ENCODE measurements around the gene LNX1. TPM values are rescaled to one million over a fixed set of nuclear protein-coding genes. Genes with fewer than 3 reads are reported as not detected.

Gene LNX1
- total RNA-seq, 1 donor from 2014 or later = 9.1 TPM

DNA sequence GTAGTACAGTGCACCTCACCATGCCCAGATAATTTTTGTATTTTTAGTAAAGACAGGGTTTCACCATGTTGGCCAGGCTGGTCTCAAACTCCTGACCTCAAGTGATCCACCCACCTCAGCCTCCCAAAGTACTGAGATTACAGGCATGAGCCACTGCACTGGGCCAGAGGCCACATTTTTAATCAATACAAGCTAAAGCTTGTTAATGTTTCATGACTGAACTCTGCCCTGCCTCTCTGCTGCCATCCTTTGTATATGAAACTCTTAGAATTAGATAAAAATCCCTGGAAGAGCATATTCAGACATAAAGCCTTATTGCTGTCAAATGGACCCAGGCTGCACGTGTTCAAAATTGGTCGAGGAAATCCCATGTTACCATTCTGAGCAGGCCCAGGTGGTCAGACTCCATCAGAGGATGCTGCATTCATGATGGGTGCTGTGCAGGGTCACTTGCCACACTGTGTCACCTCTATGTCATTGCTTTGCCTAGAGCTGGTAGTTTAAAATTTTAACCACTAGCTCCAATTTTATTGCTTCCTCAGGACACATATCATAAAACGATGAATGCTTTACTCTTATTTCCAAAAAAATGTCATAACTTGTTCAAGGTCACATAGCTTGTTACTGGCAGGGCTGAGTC lies 45.2 kb downstream of the LNX1 start:
- intact Hi-C loops (cut with micrococcal nuclease) = no loop called here
- ATAC-seq (no peak), DNase-seq (no peak)

GRCh38 chr4:53545273-53545672 lies 46.0 kb downstream of the LNX1 start:
- DNase-seq (no peak), ATAC-seq (no peak)
- intact Hi-C loops (cut with micrococcal nuclease) = no loop called here

GRCh38 chr4:53543561-53543960 lies 47.7 kb downstream of the LNX1 start:
- DNase-seq (no peak), ATAC-seq (no peak)
- intact Hi-C loops (cut with micrococcal nuclease) = no loop called here

GRCh38 chr4:53541577-53542206 lies 49.6 kb downstream of the LNX1 start:
- DNase-seq (no peak), ATAC-seq (peak; percentile 83)
- intact Hi-C loops (cut with micrococcal nuclease) = no loop called here

DNA sequence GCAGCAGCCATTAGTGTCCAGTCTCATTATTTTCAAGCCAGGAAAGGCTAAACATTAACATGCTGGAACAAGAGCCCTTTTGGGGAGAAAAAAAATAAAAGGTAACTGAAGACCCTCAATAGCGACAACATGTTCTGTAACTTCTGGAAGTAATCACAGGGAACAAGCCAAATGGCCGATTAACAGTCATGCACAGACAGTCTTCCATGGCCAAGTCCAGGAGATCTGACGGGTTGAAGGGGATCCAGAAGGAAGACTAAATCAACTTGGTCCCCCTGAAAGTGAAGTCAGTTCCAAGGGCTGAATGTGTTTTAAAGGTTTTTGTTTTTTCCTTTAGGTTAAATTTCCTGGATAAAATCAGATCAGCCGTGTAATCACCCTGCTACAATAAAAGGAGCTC lies 52.5 kb downstream of the LNX1 start:
- intact Hi-C loops (cut with micrococcal nuclease) = no loop called here
- ATAC-seq = no peak
- no peak for DNase-seq

GRCh38 chr4:53537606-53538005 lies 53.7 kb downstream of the LNX1 start:
- DNase-seq = no peak
- ATAC-seq = peak; percentile 27
- intact Hi-C loops (cut with micrococcal nuclease) = no loop called here

DNA sequence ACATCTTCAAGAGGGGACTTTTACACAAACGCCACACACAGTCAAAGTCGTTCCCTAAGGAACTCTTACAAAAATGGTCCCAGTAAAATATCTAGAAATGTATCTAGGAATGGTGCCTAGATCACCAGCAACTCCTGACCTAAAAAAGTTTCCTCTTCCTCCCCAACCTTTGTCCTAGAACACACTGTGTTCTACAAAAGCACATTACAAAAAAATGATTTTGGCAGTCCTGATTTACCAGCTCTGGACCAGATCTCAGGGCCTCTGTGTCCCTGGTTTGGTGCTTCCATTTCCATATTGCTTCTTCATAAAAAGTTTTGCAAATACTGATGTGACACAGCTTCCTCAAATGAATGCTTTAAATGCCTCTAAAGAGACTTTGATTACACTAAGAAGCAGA lies 55.0 kb downstream of the LNX1 start:
- intact Hi-C loops (cut with micrococcal nuclease) = no loop called here
- ATAC-seq (peak; percentile 19), DNase-seq (no peak)

DNA sequence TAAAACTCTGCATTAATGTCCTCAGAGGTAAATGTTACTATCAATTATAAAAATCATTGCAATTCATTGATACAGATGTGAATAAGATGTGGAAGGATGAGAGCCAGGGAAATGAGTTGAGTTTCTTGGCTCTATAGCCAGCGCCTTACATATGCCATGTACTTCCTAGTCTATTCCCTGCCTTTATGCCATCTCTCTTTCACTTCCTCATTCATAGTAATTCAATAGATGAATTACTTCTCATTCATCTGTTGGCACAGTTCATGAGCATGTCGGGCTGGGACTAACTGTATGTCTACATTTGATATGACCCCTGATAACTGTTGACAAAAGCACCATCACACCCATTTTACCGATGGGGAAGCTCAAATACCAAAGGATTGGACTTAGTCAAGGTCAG lies 55.7 kb downstream of the LNX1 start:
- DNase-seq (no peak), ATAC-seq (no peak)
- intact Hi-C loops (cut with micrococcal nuclease) = no loop called here

DNA sequence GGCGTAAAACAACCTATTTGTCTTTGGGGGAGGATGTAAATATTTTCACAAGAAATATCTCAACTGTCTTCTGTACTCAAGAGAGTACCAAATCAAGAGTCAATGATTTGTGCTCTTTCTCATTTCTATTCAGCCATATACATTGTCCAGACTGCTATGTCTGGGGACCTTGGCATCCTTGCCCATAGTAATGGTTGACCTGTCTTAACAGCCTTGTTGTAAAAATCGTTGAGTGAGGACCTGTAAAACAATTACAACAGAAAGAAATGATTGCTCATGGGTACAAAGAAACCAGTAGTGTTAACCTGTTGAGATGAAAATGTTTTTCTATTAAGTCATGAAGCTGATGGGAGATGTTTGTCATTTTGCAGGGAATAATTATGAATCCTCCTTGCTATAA lies 56.6 kb downstream of the LNX1 start:
- DNase-seq (no peak), ATAC-seq (no peak)
- intact Hi-C loops (cut with micrococcal nuclease) = no loop called here

GRCh38 chr4:53532521-53532920 lies 58.8 kb downstream of the LNX1 start:
- DNase-seq = no peak
- intact Hi-C loops (cut with micrococcal nuclease) = no loop called here
- ATAC-seq = no peak

DNA sequence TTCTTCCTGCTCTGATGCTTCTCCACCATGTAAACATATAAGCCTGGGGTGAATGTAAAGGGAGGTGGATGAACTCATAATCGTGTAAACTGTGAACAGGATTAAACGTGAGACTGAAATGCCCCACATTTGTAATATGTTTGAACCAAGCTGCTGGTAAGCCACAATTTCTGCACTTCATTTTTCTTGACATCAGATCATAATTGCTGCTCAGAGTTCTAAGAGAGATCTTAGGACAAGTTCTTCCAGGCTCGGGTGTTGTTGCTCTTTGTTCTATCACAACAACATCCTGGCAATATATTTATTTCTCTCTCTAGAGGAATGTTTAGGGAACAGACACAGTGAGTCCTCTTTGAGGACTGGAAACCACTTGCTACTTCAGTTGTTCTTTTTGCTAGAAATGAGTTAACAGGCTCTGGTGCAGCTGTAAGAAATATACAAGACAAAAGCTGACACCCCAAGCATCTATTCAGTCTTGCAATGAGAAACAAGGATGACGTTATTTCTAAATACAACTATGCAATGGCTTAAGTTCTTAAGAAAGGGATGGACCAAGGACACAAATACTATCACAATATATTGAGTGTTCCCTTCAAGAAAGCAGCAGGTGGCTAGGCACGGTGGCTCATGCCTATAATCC lies 59.6 kb downstream of the LNX1 start:
- no peak for DNase-seq
- ATAC-seq = no peak
- intact Hi-C loops (cut with micrococcal nuclease) = no loop called here

GRCh38 chr4:53529025-53529424 lies 62.3 kb downstream of the LNX1 start:
- DNase-seq (no peak), ATAC-seq (no peak)
- intact Hi-C loops (cut with micrococcal nuclease) = no loop called here

- DNase-seq (no peak), ATAC-seq (no peak)
- intact Hi-C loops (cut with micrococcal nuclease) = no loop called here
Observed at GRCh38 chr4:53527930-53528329, 63.4 kb downstream of the LNX1 start.

- DNase-seq = no peak
- intact Hi-C loops (cut with micrococcal nuclease) = no loop called here
- ATAC-seq = no peak
Observed at GRCh38 chr4:53527326-53527725, 64.0 kb downstream of the LNX1 start.

GRCh38 chr4:53522334-53522733 lies 69.0 kb downstream of the LNX1 start:
- intact Hi-C loops (cut with micrococcal nuclease) = no loop called here
- ATAC-seq (no peak), DNase-seq (no peak)

DNA sequence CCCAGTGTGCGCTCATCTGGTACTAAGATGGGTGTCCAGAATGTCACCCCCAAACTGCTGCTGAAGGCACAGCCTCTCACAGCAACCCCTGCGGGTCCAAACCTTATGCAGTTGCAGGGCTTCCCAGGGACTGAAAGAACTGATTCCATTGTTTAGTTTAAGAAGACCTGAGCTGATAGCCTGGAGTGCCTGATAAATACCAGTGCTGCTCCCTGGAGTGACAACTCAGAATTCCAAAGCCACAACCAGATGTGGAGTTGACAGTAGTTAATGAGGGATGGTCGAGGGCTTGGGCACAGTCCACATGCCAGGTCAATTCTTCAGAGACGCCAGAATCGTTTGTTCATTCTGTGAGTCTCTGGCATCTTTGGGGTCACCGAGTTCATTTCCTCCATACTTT lies 71.2 kb downstream of the LNX1 start:
- intact Hi-C loops (cut with micrococcal nuclease) = no loop called here
- DNase-seq = no peak
- no peak for ATAC-seq

DNA sequence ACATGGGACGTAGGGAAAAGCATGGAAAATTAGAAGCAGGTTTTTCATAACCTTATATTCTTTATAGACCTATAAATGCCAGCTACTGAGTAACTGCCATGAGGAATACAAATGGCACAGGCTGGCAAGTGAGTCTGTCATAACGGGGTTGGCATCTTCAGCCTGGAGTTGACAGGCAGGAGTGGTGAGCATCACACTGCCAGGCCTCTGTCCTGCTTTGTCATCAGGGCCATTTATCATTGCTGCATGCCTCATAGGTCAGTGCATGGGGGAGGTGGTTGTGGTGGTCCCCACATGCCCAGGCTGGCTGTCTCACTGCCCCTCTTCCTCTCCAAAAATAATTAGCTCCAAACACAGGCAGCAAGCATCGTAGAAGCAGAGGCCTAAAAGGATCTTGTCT lies 72.5 kb downstream of the LNX1 start:
- intact Hi-C loops (cut with micrococcal nuclease) = no loop called here
- ATAC-seq (peak; percentile 23), DNase-seq (no peak)

DNA sequence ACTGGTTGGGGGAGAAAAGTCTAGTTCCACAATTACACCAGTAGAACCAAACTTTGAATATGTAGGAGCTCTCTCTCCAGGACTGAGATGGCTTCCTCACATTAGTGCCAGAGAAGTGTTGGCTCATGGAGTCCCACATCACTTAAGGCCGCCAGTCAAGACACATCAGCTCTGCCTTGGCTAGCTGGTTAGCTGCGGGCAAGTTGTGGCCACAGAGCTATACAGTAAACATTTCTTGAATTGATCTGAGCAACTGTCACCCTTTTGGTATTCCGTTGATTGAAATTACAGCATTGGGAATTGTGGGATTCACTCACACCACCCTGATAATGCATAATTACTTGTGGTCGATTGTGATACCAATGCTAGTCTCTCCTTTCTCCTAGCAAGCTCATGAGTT lies 76.2 kb downstream of the LNX1 start:
- ATAC-seq (no peak), DNase-seq (no peak)
- intact Hi-C loops (cut with micrococcal nuclease) = no loop called here

DNA sequence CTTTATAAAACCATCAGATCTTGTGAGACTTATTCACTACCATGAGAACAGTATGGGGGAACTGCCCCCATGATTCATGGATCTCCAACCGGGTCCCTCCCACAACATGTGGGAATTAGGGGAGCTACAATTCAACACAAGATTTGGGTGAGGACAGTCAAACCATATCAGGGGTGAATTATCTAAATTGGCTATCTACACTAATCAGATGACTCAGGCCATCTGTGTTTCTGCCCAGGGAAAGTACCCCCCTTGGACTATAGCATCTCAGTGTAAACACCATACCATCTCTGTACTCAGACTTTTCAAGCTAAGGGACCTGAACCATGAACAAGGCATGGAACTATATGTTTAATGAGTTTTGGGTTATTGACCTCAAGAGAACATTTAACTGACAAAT lies 76.8 kb downstream of the LNX1 start:
- DNase-seq (no peak), ATAC-seq (no peak)
- intact Hi-C loops (cut with micrococcal nuclease) = no loop called here

GRCh38 chr4:53512608-53513007 lies 78.7 kb downstream of the LNX1 start:
- ATAC-seq = no peak
- intact Hi-C loops (cut with micrococcal nuclease) = no loop called here
- no peak for DNase-seq

DNA sequence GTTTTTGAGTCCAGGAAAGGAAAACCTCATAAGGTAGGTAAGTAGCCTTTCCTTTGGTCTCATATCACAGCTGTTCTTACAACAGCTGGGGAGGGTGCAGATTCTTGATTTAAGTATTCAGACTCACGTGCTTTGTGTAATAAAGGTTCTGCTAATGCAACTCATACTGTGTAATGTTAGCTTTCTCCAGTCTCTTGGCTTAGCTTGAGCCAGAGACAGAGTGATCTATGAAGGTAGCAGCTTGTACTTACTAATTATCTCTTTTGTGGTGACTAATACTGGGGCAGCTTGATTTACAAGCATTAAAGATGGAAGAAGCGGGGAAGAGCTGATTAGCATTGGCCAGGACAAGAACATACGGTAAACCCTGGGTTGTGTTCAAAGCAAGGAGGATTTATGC lies 80.3 kb downstream of the LNX1 start:
- no peak for ATAC-seq
- DNase-seq = no peak
- intact Hi-C loops (cut with micrococcal nuclease) = no loop called here
